Ramos (cell line): ENCODE results near the gene RNF166.

Source experiments
- in situ Hi-C: fragments of 300-500 bp; cut with MboI; formaldehyde crosslinking; loops from one replicate; pipeline ENCODE4 v1.14.3; 2022; ENCODE audit warnings: low sequenced_read_pairs; ENCODE audit not compliant: unreplicated experiment

Gene RNF166

DNA sequence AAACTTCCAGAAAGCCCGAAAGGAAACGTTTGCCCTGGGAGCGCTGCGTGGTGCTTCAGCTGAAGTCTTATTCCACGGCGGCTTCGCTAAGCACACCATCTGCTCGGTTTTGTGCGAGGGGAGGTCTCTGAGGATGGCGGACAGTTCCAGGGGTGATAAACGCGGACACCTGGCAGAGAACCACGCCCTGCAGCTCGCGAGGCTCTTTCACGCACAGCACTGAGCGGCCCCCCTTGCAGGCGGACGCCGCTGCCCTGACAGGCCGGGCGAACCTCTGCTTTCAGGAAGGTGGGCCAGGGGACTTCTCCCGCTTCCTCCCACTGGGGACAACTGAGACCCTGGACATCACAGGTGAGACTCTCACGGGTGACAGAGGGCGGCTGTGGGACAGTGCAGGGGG, 47.0 kb downstream of the RNF166 start:
- in situ Hi-C loops = no loop called here

GRCh38 chr16:88658714-88659113, 47.5 kb downstream of the RNF166 start:
- in situ Hi-C loops = no loop called here

DNA sequence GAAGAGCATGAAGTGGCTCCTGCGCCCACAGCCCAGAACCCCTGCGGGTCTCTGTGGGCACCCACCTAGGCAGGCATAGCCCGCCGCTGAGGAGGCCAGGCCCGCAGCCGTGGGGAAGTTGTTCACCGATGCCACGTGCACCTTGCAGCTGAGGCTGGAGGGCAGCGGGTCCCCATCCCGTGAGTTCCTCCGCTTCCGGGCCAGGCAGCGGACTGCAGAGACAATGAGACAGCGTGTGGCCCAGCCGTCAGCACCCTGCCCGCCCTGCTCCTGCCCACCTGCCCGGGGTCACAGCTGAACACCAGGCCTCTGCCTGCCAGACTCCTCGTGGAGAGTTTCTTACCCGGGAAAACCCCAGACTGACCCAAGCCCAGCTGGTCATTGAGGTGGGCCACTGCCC, 48.8 kb downstream of the RNF166 start:
- in situ Hi-C loops = no loop called here

- in situ Hi-C loops = no loop called here
Observed at GRCh38 chr16:88656291-88656980, 49.8 kb downstream of the RNF166 start.

DNA sequence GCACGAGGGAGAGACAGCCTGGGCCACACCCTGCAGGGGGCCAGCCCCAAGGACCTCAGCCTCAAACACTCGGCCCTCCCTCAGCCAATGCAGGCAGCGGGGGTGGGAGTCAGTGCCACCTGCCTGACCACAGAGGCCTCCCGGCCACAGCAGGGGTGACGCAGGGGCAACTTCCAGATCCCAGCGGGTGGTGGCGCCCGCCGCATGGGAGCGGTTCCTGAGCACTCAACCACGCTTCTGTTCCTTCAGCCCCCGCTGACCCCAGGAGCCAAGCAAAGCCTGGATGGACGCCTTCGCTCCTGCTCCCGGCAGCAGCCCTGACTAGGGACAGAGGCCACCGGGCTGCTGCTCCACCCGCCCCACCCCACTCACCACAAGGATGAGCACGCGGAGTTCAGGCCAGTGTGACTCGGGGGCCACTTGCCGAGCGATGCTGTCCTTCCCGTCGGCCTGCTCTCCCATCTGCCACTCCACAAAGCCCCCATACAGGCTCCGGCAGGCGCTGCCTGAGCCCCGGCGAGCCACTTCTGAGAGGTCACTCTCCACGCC, 50.4 kb downstream of the RNF166 start:
- in situ Hi-C loops = no loop called here

- in situ Hi-C loops = no loop called here
Observed at GRCh38 chr16:88655053-88655732, 51.0 kb downstream of the RNF166 start.

DNA sequence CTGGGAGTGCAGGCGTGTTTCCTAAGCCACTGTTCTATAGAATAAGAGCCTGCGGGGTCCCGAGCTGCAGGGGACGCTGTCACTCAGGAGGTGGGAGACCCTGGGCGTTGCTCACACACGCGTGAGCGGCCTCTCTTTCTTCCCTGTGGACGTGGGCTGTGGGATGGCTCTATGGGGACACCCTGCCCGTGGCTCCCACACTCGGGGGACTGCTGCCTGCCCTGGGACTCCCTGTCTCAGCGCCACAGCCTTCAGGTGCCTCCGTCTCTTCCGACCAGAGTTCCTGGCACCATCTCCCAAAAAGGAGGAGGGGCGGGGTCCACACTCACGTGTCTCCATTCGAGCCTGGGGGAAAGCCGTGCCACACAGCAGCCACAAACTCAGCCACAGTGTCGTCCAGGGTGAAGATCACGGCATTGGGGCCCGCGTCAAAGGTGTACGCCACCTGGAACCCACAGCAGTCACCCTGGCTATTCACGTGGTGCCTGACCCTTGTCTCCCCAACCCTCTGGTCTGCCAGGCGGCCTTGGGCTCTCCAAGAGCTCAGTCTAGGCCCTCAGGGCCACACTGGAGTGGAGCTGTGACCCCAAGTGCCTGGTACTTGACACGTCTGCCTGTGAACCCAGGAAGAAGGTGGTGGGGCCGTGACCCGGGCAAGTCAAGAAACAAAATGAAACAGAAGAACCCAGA, 51.7 kb downstream of the RNF166 start:
- in situ Hi-C loops = no loop called here

DNA sequence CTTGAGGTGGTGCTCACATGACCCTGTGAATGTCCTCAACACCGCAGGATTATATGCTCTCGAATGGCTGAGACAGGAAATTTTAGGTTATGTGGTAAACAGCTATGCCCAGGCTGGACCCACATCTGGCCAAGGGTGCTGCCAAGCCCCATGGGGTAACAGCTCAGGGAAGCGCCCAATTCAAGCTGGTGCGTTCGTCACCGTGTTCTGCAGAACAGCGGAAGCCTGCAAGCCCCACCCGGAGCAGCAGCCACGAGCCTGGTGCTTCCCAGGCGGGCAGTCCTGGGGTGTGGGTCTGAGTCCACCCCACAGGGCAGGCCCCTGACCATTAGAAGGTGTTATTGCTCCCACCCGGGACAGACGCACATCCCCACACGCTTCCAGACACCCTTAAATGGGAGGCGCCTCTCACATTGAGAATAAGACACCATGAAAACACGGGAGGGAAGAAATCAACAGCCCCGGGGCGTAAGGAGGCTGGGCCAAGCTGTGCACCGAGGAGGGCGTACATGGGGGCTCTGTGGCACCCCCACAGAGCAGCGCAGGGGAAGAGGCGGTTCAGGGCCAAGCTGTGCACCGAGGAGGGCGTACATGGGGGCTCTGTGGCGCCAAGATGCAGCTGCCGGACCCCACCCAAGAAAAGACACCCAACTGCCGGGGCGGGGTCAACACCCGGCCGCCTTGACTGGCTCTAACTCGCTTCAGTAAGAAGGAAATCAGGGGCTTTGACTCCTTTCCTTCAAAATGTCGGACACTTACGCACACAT, 52.4 kb downstream of the RNF166 start:
- in situ Hi-C loops = no loop called here

DNA sequence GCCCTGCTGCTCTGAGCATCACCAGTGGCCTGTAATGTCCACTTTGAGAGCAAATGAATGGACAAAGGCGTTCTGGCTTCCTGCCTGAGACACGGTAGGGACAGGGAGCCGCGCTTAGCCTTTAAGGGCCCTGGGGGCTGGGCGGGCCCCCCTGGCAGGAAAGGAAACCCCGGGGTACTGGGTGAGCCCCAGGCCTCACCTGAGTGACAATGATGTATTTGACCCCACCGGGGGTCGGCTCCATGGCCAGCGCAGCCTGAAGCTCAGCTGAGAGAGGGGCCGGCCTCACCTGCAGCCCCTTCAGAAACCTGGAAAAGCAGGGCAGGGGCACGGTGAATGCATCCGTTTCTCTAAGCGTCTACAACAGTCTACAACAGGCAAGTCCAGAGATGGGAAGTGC, 53.1 kb downstream of the RNF166 start:
- in situ Hi-C loops = no loop called here

GRCh38 chr16:88652762-88653063, 53.5 kb downstream of the RNF166 start:
- in situ Hi-C loops = no loop called here

- in situ Hi-C loops = no loop called here
Observed at GRCh38 chr16:88651989-88652761, 54.0 kb downstream of the RNF166 start.

GRCh38 chr16:88651276-88651988, 54.8 kb downstream of the RNF166 start:
- in situ Hi-C loops = no loop called here

DNA sequence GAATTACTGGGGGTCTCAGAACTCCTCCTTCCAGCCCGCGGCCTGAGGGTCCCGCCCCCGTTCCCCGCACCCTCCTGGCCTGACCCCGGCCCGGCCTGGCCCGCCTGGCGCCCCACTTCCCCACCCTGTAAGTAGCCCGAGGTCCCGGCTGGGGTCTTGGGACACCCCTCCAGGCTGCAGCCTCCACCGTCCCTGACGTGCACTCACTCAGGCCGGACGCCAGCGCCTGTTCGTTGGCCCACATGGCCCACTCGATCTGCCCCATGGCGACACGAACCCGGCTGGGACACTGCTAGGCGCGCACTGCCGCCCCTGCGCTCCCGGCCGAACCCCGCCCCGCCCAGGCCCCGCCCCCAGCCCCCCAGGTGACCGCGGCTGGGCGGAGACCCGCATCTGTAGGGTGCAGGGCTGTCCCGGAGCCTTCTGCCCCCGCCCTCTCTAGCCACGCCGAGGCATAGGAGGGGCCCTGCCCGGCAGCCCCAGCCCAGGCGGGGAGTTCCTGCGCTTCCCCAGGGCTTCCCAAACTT, 55.4 kb downstream of the RNF166 start, which contains the start of gene CYBA:
TSS of gene CYBA (minus strand) at position 305 of the 527 bp plus-strand sequence. CDS start at position 265, 40 bp downstream.
- in situ Hi-C loops = no loop called here

DNA sequence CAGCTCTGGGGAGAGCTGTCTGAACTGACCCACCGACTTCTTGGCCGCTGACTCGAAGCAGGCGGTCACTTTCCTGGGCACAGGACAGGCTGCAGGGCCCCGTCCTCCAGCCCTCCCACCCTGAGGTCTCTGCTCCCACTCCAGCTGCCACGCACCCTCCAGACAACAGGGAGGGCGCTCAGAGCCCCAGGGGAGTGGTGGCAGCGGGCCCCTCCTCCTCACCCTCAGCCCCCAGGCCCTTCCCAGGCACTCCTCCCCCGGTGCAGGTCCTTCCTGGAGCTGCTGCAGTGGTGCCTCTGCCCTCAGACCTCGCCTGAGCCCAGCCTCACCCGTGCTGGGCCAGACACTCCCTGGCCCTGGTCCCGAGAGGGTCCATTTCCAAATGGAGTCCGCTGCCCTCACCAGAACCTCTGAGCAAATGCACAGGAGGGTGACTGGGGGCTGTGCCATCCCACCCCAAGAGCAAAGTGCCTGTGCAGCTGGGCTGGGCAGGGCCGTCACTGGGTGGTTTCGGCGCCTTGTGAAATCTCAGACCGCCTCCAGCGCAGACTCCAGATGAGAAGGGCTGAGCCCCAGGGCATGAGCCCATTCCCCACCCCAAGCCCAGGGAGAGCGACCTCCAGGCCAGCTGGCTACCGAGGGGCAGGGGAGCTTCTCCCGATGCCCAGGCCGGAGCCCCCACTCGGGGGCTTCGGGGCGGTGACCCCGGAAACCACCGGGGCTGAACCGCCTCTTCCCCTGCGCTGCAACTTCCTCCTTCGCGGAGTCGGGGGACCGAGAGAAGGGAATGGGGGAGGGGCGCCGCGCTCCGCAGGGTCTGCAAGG, 56.1 kb downstream of the RNF166 start:
- in situ Hi-C loops = no loop called here

DNA sequence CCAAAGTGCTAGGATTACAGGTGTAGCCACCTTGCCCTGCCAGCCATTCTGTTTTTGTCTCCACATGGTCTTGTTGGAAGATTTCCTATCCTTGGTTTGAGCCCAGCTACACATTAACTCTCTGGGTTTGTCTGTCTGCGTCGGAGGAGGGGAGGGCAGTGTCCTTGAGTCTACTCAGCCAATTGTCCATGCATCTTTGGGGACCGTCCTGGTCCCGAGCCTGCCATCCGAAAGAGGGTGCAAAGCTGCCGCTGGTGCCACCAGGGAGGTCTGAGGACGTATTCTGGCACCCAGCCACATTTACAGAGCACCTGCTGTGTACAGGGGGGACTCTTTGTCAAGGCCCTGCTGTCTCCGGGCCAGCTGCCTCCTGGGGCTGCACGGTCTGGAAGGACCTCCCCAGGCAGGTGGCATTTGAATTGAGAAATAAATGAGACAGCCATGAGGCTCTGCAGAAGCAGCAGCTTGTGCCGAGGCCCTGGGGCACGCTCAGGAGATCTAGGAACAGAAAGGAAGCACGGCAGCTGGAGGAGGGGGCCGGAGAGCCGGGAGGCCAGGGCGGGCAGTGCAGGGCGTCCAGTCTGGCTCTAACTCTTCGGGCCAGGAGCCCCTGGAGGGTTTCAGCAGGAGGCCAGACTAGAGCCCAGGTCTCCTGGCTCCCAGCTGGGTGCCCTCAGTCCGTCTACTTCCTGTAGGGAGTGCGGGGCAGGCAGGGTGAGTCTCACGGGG, 56.8 kb downstream of the RNF166 start:
- in situ Hi-C loops = no loop called here

GRCh38 chr16:88647178-88648070, 58.8 kb downstream of the RNF166 start:
- in situ Hi-C loops = no loop called here
